ENCODE data around the gene H2AZ1.

H2AZ1 gene

GRCh38 chr4:99946356-99947189 lies 3.5 kb downstream of the H2AZ1 start, which contains the start of gene DNAJB14:
Gene DNAJB14, minus strand, starts transcription at chr4:99946618. Its CDS starts 47 bp downstream, at chr4:99946571.
- DNase-seq (ENCODE audit: low read depth, low spot score): peak; percentile 90

GRCh38 chr4:99945718-99946355 lies 4.2 kb downstream of the H2AZ1 start:
- DNase-seq (ENCODE audit: low read depth, low spot score): no peak

GRCh38 chr4:99943904-99944437 lies 6.1 kb downstream of the H2AZ1 start:
- no peak for DNase-seq (ENCODE audit: low read depth, low spot score)

GRCh38 chr4:99938243-99938753 lies 11.8 kb downstream of the H2AZ1 start:
- no peak for DNase-seq (ENCODE audit: low read depth, low spot score)

GRCh38 chr4:99934891-99935290 lies 15.2 kb downstream of the H2AZ1 start:
- DNase-seq (ENCODE audit: low read depth, low spot score): no peak

GRCh38 chr4:99927566-99927965 lies 22.5 kb downstream of the H2AZ1 start:
- DNase-seq (ENCODE audit: low read depth, low spot score): no peak

GRCh38 chr4:99921174-99921573 lies 28.9 kb downstream of the H2AZ1 start:
- no peak for DNase-seq (ENCODE audit: low read depth, low spot score)

- DNase-seq (ENCODE audit: low read depth, low spot score): no peak
Measured at GRCh38 chr4:99918656-99919055, 31.4 kb downstream of the H2AZ1 start.

GRCh38 chr4:99917575-99917974 lies 32.5 kb downstream of the H2AZ1 start:
- no peak for DNase-seq (ENCODE audit: low read depth, low spot score)

GRCh38 chr4:99915449-99915848 lies 34.6 kb downstream of the H2AZ1 start:
- no peak for DNase-seq (ENCODE audit: low read depth, low spot score)

All from ELF-1 (cell line).